Measurements from ENCODE around the gene SATB2. TPM values are rescaled to one million over a fixed set of nuclear protein-coding genes. Genes with fewer than 3 reads are reported as not detected.

The SATB2 gene
- polyA plus RNA-seq, 1 of the 3 experiments (the other 2 are of a cell fraction) = 0.13 TPM

DNA sequence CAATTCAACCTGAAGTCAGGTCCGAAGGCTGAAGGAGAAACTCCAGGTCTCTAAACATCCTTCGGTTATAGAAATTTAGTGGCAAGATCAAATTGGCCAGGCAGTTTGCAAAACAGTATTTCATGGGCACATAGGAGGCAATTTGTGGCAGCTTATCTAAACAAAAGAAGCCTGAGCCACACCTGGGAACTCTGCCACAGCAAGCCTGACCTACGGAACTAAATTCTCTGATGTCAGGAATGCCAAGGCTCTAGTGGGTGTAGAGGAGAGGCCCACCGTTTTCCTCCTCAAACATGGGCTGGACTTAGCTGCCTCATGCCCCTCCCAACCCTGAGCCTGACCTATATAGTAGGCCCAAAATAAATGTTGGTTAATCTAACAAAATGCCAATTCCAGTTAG is 16.0 kb downstream of the SATB2 start:
- Histone ChIP-seq H3K79me2 (ENCODE audit: insufficient read depth) (no peaks in the 10 kb centered on the region), H3K9ac (no peak overlapping the region), H3K9me2 (no peaks in the 10 kb centered on the region), H4K20me1 (ENCODE audit: insufficient read depth) (no peaks in the 10 kb centered on the region), H3K4me2 (no peak overlapping the region), H3K27ac (ENCODE audit: low read depth in 2 of 2, low read length in 1 of 2) (no peak overlapping the region), H3K9me3 (no peaks in the 10 kb centered on the region), H3K27me3 (ENCODE audit: insufficient read depth) (peaks cover 12% of the 10 kb centered on the region; the same call in 1 of the 2 replicates), H3K36me3 (replicated peaks in 1 of 2; ENCODE audit: control insufficient read depth in 1 of 2, insufficient read depth in 2 of 2, low read length in 1 of 2) (no peaks in the 10 kb centered on the region), H3F3A (replicated peaks; ENCODE audit: insufficient read depth) (no peaks in the 10 kb centered on the region), H3K4me3 (ENCODE audit: low read depth in 2 of 2, low read length in 1 of 2) (no peak overlapping the region), H3K4me1 (ENCODE audit: control insufficient read depth in 1 of 2, insufficient read depth in 2 of 2, low read depth in 1 of 2, low read length in 1 of 2) (no peaks in the 10 kb centered on the region), H2AFZ (ENCODE audit: low read depth) (no peak overlapping the region)
- no peak for DNase-seq
- CTCF ChIA-PET = interaction anchor here (0.9 kb wide), 1 partner anchor 47 kb away, joined by 5 read pairs; no protein-coding TSS in a partner anchor
- POLR2A ChIA-PET = no interaction called here
- TF ChIP-seq JUND (IDR thresholded peaks at IDR 0.05) (no peak), NFIC (IDR thresholded peaks at IDR 0.05; ENCODE audit: borderline replicate concordance) (no peak), FOSL2 (IDR thresholded peaks at IDR 0.05; ENCODE audit: borderline replicate concordance, low read depth) (no peak), TCF12 (IDR thresholded peaks at IDR 0.05) (no peak), TAF1 (IDR thresholded peaks at IDR 0.05; ENCODE audit: borderline replicate concordance, low read depth, low read length) (no peak), NRF1 (IDR thresholded peaks at IDR 0.05; ENCODE audit: low read depth, low read length) (no peak), FOXJ3 (CRISPR knock-in tag; IDR thresholded peaks at IDR 0.05) (no peak), RFX5 (IDR thresholded peaks at IDR 0.05; ENCODE audit: low read length) (no peak), GATA2 (CRISPR knock-in tag; IDR thresholded peaks at IDR 0.05) (no peak), TEAD4 (IDR thresholded peaks at IDR 0.05; ENCODE audit: borderline replicate concordance, insufficient read depth) (no peak), GABPA (IDR thresholded peaks at IDR 0.05; ENCODE audit: low read depth) (no peak), SIN3A (IDR thresholded peaks at IDR 0.05; ENCODE audit: borderline replicate concordance, low read depth, low read length) (no peak), MXI1 (IDR thresholded peaks at IDR 0.05; ENCODE audit: low read depth, low read length) (no peak), EZH2phosphoT487 (IDR thresholded peaks at IDR 0.05; ENCODE audit: borderline replicate concordance, low read depth) (no peak), FOXM1 (IDR thresholded peaks at IDR 0.05; ENCODE audit: low read depth) (no peak)
- TF ChIP-seq, protein P1, sequence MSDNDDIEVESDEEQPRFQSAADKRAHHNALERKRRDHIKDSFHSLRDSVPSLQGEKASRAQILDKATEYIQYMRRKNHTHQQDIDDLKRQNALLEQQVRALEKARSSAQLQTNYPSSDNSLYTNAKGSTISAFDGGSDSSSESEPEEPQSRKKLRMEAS (IDR thresholded peaks at IDR 0.05; ENCODE audit: low read depth) = no peak
- TF ChIP-seq, protein P2, sequence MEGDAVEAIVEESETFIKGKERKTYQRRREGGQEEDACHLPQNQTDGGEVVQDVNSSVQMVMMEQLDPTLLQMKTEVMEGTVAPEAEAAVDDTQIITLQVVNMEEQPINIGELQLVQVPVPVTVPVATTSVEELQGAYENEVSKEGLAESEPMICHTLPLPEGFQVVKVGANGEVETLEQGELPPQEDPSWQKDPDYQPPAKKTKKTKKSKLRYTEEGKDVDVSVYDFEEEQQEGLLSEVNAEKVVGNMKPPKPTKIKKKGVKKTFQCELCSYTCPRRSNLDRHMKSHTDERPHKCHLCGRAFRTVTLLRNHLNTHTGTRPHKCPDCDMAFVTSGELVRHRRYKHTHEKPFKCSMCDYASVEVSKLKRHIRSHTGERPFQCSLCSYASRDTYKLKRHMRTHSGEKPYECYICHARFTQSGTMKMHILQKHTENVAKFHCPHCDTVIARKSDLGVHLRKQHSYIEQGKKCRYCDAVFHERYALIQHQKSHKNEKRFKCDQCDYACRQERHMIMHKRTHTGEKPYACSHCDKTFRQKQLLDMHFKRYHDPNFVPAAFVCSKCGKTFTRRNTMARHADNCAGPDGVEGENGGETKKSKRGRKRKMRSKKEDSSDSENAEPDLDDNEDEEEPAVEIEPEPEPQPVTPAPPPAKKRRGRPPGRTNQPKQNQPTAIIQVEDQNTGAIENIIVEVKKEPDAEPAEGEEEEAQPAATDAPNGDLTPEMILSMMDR (IDR thresholded peaks at IDR 0.05) = no peak
- TF ChIP-seq, protein P3, sequence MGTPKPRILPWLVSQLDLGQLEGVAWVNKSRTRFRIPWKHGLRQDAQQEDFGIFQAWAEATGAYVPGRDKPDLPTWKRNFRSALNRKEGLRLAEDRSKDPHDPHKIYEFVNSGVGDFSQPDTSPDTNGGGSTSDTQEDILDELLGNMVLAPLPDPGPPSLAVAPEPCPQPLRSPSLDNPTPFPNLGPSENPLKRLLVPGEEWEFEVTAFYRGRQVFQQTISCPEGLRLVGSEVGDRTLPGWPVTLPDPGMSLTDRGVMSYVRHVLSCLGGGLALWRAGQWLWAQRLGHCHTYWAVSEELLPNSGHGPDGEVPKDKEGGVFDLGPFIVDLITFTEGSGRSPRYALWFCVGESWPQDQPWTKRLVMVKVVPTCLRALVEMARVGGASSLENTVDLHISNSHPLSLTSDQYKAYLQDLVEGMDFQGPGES (IDR thresholded peaks at IDR 0.05; ENCODE audit: low read depth, low read length) = no peak
- TF ChIP-seq, protein P4, sequence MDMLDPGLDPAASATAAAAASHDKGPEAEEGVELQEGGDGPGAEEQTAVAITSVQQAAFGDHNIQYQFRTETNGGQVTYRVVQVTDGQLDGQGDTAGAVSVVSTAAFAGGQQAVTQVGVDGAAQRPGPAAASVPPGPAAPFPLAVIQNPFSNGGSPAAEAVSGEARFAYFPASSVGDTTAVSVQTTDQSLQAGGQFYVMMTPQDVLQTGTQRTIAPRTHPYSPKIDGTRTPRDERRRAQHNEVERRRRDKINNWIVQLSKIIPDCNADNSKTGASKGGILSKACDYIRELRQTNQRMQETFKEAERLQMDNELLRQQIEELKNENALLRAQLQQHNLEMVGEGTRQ (IDR thresholded peaks at IDR 0.05; ENCODE audit: borderline replicate concordance, low read depth, low read length) = no peak
- WGBS (ENCODE audit: low lambda C conversion rate) = 21% methylated on average over 4 of the region's 4 CpGs
